ENCODE data around the gene FBXO22.

Gene FBXO22

GRCh38 chr15:75921732-75922703 lies 18.3 kb downstream of the FBXO22 start:
- TF ChIP-seq CTCF (IDR thresholded peaks at IDR 0.05; ENCODE audit: extremely low read depth, missing control alignments), result no peak

DNA sequence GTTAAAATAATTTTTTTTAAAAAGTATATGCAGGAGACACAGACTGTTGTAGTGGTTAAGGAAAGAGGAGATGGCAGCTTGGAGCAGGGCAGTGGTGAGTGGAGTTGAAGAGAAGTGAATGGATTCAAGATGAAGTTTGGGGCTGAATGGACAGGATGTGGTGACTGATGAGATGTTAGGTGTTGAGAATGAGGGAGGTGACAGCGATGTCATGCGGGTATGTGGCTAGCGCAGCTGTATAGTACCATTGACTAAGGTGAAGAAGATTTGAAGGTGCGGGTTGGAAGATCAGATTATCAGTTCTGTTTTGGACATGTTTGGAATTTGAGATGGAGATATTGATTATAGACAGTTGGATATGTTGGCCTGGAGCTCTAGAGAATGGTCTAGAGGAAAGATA lies 20.1 kb downstream of the FBXO22 start:
- no peak for DNase-seq (ENCODE audit: low spot score)
- no peak for TF ChIP-seq CTCF (IDR thresholded peaks at IDR 0.05; ENCODE audit: extremely low read depth, missing control alignments)

More at GRCh38 chr15:75921732-75922703, 18.3 kb downstream of the FBXO22 start:
- DNase-seq (ENCODE audit: low spot score), result no peak

- TF ChIP-seq CTCF (IDR thresholded peaks at IDR 0.05; ENCODE audit: extremely low read depth, missing control alignments), result no peak
- DNase-seq (ENCODE audit: low spot score), result no peak
Measured at GRCh38 chr15:75924576-75924975, 20.9 kb downstream of the FBXO22 start.

- TF ChIP-seq CTCF (IDR thresholded peaks at IDR 0.05; ENCODE audit: extremely low read depth, missing control alignments), result no peak
- DNase-seq (ENCODE audit: low spot score), result no peak
Measured at GRCh38 chr15:75925440-75925839, 21.8 kb downstream of the FBXO22 start.

- no peak for DNase-seq (ENCODE audit: low spot score)
- TF ChIP-seq CTCF (IDR thresholded peaks at IDR 0.05; ENCODE audit: extremely low read depth, missing control alignments), result no peak
Measured at GRCh38 chr15:75926931-75927330, 23.3 kb downstream of the FBXO22 start.

GRCh38 chr15:75927601-75928000 lies 23.9 kb downstream of the FBXO22 start:
- DNase-seq (ENCODE audit: low spot score), result no peak
- TF ChIP-seq CTCF (IDR thresholded peaks at IDR 0.05; ENCODE audit: extremely low read depth, missing control alignments), result no peak
